HG03103 (cell line): ENCODE results near the gene ANKRD63.

Source experiments
- ATAC-seq: cut with Tn5 transposase; IDR thresholded peaks from one replicate; pipeline ENCODE4 v1.9.1; 2021; ENCODE audit warnings: low read depth; ENCODE audit not compliant: unreplicated experiment

ANKRD63 gene

DNA sequence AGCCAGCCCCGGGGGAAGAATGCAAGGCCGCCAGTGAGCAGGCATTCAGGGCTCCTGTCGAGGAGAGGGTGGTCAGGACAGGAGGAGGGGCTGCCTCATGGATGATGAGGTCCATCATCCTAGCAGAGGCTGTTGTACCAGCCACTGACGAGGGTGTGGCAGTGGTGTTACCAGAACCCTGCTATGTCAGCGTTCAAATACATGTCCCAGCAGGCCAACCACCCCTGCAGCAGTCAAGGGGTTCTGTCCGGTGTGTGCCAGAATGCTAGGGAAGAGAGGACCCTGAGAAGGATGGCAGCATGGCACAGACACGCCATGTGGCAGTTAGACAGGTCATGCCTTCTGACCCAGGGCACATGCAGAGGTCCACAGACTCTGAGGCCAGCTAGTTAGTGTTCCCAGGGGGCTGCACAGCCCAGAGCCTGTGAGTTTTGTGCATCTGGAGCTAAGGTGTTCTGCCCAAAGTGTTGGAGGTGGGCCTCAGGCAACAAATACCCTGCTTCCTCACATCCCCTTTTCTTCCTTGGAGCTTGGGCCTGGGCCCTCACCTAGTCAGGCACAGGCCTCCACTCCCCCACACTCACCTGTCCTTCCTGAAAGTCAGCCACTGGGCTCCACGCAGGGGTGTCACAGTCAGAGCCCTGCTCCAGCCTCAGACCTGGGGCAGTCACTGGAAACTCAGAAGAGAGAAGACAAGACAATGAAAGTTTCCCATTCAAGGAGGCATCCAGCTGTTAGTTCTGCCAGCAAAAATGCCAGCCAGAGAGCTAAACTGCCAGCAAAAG lies 36.2 kb downstream of the ANKRD63 start:
- ATAC-seq: no peak

DNA sequence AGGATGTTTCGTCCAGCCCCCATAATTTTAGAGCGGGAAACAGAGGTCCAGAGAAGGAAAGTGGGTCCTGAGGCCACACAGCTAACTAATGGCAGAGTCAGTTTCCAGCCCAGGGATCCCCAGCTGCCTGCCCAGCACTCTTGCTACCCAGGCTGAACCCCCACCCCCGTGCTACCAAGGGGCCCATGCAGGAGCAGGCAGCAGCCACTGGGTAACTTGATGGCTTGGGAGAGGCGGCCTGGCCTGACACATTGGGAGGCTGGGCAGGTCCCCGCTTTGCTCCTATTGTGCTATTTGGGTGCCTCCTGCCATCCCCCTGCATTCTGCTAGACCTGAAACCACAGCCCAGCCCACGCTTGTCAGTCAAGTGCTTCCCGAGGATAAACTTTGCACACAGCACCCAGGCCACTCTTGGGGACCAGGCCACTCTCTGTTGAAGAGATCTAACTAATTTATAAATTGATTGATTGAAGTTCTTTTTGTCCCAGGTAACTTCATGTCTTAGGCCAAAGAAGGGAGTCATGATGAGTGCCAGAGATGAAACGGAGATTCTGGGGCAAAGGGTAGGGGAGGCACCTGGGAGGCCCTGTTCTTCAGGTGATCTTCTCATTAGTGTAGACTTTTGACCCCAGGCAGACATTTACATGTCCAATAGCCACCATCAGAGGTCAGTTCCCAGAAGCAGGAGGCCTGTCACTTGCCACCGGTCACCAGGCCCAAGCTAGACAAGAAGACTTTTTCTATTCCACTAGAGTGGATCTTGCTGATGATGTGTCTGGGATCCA lies 37.0 kb downstream of the ANKRD63 start:
- ATAC-seq: no peak

DNA sequence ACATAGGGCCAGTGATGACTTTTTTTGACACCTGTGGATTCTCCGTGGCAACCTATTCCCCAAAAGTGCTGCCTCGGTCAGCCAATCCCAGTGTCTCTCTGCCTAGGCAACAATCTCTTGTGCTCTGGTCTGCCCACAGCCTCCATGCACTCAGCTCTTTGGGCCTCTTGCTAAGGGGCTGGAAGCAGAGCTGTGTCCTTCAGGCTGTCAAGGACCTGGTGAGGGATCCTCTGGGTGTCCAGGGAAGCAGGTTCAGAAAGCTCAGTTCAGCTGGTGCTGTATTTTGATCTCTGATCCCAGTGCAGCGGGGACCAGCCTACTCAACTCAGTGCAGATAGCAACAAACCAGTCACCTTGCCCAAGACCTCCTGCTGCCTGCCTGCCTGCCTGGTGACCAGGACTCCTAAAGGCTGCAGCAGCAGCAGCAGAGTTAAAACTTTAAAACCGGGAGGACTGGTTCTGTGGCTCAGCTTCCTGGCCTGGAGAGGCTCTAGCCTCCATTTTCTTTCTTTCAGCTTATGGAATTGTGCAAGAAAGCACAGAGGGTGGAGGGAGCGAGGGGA lies 37.8 kb downstream of the ANKRD63 start:
- no peak for ATAC-seq

DNA sequence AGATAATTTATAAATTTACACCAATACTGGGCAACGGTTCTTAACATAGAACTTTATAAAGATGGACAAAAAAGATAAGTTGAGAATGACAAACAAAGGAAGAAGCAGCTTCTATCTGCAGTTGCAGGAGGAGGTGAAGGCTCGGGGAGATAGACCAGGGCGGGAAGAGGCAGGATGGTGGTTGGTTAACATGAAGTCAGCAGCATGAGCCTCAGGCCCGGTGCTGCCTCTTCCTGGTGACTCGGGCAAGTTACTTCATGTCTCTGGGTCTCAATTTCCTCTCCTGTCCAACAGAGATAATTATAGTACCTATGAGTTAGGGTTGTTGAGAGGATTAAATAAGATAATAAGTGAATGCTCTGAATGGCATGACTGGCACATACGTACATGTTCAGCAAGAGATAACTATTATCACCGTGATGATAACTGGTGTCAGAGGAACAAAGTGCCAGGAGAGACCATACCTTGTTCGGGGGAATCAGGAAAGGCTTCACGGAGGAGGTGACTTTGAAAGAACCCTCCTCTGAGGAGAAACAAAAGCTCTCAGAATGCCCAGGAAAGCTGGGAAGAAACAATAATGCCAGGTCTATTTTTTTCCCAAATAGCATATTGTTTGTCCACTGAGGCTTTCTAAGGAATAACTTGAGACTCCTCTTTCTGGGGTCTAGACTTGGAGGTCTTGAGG lies 39.6 kb downstream of the ANKRD63 start:
- no peak for ATAC-seq

DNA sequence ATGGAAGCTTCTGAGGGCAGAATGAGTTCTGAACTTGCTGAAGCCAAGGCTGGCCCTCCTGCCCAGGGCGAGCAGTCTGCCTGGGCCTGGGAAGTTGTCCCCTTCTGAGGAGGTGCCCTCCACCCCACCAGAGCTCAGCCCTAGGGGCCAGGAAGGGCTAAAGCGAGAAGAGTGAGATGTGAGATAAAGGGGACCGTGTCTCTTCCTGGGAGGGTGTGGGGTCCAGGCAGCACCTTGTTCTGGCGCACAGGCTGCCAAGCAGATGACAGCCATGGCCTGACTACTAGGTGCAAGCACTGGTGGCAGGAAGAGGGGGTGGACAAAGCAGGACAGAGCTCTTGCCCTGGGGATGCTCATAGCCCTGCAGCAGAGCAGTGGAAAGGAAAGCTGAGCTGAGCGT lies 40.3 kb downstream of the ANKRD63 start:
- no peak for ATAC-seq

DNA sequence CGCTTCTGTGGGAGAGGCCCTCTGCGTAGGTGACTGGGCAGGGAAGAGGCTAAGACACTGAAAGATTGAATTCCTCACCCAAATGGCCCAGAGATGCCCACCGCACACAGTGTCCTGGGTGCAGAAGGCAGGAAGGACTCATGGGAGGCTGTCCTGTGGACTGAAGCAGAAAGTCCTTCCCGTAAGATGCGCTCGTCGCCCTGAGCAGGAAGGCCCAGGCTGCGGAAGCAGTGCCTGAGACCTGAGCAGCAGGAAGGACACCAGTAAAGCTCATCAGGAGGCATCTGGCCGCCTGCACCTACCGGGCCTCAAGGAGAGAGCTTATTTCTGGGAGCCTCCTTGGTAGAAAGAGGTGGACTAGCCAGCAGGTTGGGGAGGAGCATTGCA lies 40.7 kb downstream of the ANKRD63 start:
- no peak for ATAC-seq

DNA sequence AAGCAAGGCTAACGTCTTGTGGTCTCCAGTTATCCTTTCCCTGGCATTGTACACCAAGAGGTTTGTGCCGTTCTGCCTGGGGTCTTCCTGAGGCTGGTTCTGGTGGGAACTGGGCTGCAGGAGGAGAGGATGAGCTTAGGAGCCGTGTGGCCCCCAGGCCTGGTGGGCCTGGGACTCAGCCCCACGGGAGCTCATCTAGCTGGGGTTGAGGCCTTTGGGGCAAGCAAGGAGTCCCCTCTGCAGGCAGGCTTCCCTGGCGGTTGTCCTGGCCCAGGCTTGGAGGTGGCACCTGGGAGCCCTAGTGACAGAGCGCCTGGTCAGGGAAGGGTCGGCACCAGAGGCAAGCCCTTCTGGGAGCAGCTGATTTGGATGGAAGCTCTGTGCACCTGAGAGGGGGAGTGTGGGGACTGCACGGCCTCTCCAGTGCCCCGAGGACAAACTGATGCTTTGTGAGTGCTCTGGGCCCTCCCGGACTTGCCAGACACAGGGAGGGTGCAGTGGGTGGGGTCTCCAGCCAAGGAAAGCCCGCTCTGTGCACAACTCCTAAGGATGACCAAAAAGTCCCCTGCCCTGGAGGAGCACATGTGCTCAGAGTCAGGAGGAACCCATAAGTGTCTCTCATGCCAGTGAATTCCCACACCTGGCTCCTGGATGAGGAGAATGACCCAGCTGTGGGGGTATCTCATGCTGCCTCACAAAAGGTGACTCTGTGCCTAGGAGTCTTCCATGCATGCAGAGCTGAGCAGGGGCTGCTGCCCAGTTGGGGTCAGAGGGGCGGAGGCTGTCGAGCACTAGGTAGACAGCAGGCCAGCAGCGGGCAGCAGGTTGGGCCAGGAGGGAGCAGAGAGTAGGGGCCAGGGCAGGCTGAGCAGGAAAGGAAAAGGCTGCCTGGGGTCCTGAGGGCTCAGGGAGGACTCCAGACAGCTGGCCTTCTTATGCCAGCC lies 41.3 kb downstream of the ANKRD63 start:
- no peak for ATAC-seq

DNA sequence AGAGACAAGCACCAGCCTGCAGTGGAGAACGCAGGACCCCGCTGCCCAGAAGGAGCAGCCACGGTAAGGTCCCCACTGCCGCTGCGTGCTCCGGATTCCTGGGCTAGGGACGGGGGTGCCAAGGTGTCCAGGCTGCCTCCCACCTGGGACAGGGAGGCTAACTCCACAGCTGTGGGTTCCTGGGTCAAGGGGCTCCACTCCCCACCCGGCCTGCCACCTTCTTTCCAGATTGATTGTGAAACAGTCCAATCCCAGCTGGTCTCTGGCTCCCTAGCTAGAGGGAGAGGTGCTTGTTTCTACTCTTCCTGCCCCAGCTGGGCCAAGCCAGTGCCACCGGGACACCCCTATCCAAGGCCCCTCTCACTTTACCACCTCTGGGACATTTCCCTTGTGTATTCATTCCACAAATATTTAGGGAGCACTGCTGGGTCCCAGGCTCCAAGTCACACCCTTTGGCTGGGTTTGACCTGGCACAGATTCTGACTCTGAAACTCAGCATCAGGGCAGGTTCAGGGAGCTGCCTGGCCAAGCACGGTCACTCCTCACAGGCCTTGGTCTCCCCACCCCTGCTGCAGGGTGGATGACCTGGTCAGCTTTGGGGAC lies 42.1 kb downstream of the ANKRD63 start:
- ATAC-seq: no peak

DNA sequence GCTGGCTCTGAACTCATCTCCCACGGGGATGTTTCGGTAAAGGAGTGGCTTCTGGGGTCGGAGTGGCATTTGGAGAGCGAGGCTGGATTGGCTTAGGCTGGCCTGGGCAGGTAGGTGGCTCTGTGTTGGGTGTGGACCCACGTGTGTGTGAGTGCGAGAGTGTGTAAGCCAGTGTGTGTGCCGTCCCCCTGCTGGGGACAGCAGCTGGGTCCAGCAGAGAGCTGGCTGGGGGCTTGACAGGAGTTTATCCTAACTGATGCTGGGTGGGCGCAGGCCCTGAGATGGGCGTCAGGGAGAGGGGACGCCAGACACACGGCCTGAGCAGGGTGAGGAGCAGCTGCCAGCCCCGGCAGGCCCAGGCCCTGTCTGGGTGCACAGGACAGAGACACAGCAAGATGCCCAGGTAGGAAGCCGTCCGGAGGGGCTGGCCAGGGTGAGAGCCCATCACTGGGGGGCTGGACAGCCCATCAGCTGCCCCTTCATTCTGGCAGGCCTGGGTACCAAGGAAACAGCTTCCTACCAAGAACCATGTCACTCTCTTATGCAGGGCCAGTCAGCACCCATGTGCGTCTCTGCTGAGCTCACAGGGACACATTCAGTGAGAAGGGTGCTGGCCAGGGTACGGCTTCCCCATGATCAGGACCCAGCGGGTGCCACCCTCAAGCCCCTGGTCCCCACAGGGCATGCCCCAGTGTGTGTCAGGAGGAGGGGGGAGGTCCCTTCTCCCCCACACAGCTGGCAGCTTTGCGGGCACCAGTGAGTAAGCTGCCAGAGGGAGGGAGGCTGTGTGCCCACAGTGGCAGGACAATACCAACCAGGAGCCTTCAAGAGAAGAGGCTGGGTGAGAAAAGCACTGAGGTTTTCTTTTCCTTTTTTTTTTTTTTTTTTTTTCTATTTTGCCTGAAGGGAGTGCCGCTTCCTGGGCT lies 42.9 kb downstream of the ANKRD63 start:
- ATAC-seq: no peak

DNA sequence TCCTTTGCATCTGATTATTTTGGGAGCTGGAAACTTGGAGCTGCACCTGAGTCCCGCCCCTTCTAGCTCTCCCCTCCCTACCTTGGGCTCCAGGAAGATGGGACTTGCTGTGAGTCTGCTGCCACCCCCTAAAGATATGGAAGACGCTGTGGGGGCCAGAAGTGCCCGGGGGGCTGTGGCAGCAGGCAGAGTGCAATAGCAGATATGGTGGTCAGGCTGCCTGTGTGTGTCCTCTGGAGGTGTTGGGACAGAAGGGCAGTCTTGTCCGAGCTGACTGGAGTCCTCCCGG lies 43.5 kb downstream of the ANKRD63 start:
- ATAC-seq: no peak

DNA sequence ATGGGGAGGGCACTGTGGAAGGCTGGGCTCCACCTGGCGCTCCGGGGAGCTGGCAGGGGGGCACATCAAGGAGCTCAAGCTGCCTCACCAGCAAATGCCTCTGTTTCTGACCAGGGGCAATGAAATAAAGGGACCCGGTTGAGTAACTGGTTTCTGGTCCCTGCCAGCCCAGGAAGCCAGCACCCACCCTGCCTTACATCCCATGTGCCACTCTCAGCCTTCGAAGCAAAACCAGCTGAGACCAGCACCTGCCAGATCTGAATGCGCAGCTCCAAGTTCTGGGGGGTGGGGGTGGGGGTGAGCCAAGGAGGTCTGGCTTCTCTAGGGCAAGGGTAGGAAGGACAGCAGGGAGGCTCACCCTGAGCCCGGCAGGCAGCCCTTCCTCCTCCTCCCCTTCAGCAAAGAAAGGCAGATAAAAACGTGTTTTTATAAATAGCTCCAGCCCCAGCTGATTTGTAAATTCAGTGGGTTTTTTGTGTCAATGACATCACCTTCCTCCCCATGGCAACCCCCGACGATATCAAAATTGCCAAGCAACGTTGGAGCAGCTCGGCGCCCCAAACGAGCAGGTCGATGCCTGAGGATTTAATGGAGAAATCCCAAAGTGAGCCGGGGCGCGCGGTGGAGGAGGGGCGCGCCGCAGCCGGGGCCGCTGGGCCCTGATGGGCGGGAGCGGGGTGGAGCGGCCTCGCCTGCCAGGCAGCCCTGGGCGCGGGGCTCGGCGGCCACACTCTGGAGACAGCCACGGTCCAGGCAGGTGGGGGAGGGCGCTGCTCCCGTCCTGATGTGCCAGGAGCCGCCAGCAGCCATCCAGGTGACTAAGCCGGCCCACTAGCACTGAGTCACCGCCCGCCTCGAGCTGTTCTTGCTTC lies 44.1 kb downstream of the ANKRD63 start, which contains the start of gene PAK6:
TSS of gene PAK6 (plus strand) at position 532 of the 872 bp plus-strand sequence. CDS start 25,723 bp downstream, outside the sequence.
- no peak for ATAC-seq

DNA sequence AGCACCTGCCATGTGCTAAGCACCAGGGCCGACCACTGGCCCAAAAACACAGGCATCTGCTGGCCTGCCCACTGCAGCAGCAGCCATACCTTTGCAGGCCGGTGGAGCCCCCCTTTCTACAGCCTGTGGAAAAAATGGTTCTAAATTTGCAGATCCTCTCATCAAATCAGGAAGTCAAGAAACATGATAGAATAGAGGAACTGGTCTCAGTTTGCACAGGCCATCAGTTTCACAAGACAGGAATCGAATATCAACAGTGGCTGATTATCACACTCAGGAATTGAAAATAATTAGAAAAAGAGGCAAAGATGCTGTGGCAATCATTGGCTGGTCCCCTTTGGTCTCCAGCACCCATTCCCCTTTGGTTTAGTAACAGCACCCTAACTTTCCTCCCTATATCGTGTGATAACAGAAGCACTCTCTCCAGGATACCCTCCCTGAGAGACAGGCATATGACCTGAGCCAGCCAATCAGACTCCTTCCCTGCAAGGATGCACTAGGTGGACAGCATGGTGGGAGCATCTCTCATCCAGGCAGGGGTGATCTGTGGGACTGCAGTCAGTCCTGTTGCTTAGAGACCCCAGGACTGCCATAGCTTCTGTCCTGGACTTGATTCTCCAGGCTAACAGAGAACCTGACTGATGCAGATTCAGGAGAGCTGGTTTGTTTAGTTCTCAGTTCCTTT lies 47.5 kb downstream of the ANKRD63 start:
- no peak for ATAC-seq

DNA sequence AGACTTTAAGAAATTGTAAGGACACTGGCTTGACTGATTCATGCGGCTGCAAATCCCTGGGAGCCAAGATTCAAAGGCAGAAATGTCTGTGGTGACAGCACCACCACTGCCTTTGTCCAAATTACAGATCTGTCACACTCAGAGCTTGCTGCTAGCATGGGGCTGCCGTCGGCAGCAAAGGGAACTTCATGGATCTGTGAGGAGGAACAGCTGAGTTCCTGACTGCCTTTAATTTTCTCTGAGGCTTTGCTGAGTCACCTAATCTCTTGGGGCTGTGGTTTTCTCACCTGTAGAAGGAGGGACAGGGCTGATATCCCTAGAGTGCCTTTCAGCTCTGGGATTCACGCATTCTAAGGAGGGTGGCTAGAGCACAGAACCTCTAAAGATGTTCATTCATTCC lies 48.1 kb downstream of the ANKRD63 start:
- no peak for ATAC-seq

DNA sequence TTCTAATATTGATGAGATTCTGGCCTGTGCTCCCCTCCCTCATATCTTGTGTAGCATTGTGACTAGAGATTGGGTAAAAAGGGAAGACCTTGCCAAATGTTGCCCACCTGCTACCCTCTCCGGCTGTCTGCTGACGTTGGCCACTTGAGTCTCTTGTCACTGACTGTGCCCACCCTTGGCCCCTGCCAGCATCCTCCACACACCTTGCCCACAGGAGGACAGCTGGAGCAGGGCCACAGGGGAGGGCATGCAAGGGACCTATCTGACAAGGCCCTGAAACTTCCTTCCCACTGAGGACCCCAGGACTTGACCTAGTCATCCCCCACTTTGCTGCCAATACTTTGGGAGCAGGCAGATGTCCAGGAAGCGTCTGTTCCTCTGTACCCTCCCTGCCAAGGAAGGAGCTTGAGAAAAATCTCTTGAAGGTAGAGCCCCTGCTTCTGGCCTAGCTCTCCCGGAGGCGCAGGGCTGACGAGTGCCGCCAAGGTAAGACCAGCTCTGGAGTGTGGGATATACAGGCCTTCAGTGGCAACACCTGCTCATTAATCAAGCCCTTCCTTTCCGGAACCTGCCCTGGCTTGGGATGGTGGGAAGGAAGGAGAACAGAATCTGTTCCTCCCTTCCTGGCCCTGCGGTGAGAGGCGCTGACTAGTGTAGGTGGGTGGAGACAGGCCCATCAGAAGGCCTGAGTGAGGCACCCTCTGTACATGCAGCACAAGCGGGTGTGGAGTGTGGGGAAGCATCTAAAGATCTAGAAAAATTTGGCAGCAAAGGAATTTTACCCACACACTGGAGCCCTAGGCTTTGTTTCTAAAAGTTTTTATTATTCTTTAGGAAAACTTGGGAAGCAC lies 48.9 kb downstream of the ANKRD63 start:
- ATAC-seq: no peak

DNA sequence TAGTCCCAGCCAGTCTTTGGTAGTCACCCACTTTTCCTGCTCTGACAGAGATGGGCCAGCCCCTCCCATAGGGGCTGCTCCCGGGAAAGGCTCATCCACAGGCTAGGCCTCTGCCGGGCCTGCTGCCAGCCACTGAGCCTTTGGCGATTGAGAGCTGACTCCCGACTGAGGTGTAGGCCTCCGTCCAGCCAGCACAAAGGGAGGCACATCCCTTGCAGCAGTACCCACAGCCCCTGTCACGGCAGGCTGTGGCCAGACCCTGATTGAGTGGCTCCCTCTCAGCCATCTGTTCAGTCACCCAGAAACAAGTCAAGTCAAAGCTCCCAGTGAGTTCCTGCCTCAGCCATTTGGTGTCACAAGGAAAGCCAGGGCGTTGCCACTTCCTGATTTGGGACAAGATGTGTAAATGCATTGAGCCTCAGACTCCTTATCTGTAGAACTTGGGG lies 50.2 kb downstream of the ANKRD63 start:
- ATAC-seq: no peak
